HG03066 (cell line): Measurements from ENCODE around the gene FMO5.
"Not testable (repeated sequence)": the region's sequence is repeated elsewhere in the genome, so short reads cannot be mapped to it uniquely, and the experiment has no call there.

Experiments used
- ATAC-seq: cut with Tn5 transposase; IDR thresholded peaks from one replicate; pipeline ENCODE4 v1.9.1; 2021; ENCODE audit warnings: low read depth; ENCODE audit not compliant: unreplicated experiment

FMO5 gene

GRCh38 chr1:147157116-147157515 is 68.0 kb downstream of the FMO5 start:
- ATAC-seq: not testable (repeated sequence)

GRCh38 chr1:147156642-147157041 is 68.5 kb downstream of the FMO5 start:
- ATAC-seq: no peak

- ATAC-seq: no peak
Observed at GRCh38 chr1:147152772-147153171, 72.4 kb downstream of the FMO5 start.

GRCh38 chr1:147151244-147151643 is 73.9 kb downstream of the FMO5 start:
- ATAC-seq: no peak

DNA sequence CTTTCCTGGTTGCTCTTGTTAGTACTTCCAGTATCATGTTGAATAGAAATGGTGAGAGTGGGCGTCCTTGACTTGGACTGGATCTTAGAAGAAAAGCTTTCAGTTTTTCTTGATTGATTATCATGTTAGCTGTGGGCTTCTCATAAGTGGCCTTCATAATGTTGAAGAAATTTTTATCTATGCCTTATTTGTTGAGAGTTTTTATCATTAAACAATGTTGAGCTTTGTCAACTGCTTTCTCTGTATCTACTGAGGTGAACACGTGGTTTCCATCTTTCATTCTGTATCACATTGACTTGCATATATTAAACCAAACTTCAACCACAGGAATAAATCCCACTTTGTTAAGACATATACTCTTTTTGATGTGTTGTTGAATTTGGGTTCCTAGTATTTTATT is 82.3 kb downstream of the FMO5 start:
- ATAC-seq: no peak
